H1 (cell line): ENCODE data around the gene SRM. TPM values are rescaled to one million over a fixed set of nuclear protein-coding genes. Genes with fewer than 3 reads are reported as not detected.
A peak's percentile ranks its signal among the peaks of the same experiment; 100 is the strongest.

ENCODE experiments used
- CTCF ChIA-PET: fragments of 300-600 bp; sonication (Branson Sonifier 250); formaldehyde crosslinking; loops from one replicate; lab custom pipeline; 2021; ENCODE audit not compliant: partially characterized antibody; lab: Charles Lee
- POLR2A ChIA-PET: fragments of 300-600 bp; sonication (Branson Sonifier 250); formaldehyde crosslinking; loops from one replicate; lab custom pipeline; 2021; ENCODE audit warnings: inconsistent platforms; ENCODE audit not compliant: partially characterized antibody; lab: Charles Lee
- DNase-seq, 2 experiments: peaks; one replicate each; pipeline versions ENCODE4 v3.0.0 to v3.0.0-alpha.2; 2010 to 2022; ENCODE audit warnings: low spot score in 2 of 2, low read depth in 1 of 2, mixed read lengths in 1 of 2
- FAIRE-seq: peaks from 2 replicates; lab custom pipeline; 2011; peaks lifted over from hg19 to GRCh38; lab: Jason Lieb, UNC
- H2AFZ ChIP-seq: 2 replicates; pipeline ENCODE4 v1.8.1; 2012; ENCODE audit warnings: low read length, inconsistent platforms
- H2AK5ac ChIP-seq: 2 replicates; pipeline ENCODE4 v1.6.1; 2013; ENCODE audit warnings: low read depth, low read length
- H2BK120ac ChIP-seq: replicated peaks from 2 replicates; pipeline ENCODE3; 2013; ENCODE audit warnings: low read depth, low read length, inconsistent platforms
- H2BK12ac ChIP-seq: 2 replicates; pipeline ENCODE4 v1.6.1; 2013; ENCODE audit warnings: low read depth, low read length
- H2BK15ac ChIP-seq: 2 replicates; pipeline ENCODE4 v1.6.1; 2013; ENCODE audit warnings: low read length
- H2BK20ac ChIP-seq: 2 replicates; pipeline ENCODE4 v1.6.1; 2013; ENCODE audit warnings: low read length
- H2BK5ac ChIP-seq: 2 replicates; pipeline ENCODE4 v1.6.1; 2013; ENCODE audit warnings: low read depth, low read length
- H3K14ac ChIP-seq: 2 replicates; pipeline ENCODE4 v1.6.1; 2013; ENCODE audit warnings: inconsistent platforms; ENCODE audit not compliant: insufficient read length
- H3K18ac ChIP-seq: 2 replicates; pipeline ENCODE4 v1.6.1; 2013; ENCODE audit warnings: low read length; ENCODE audit errors: extremely low read depth
- H3K23ac ChIP-seq: 2 replicates; pipeline ENCODE4 v1.6.1; 2013; ENCODE audit warnings: inconsistent platforms; ENCODE audit not compliant: insufficient read length
- H3K23me2 ChIP-seq: 2 replicates; pipeline ENCODE4 v1.6.1; 2013; ENCODE audit warnings: low read depth, low read length
- H3K27ac ChIP-seq: 2 replicates; pipeline ENCODE4 v1.6.1; 2011; ENCODE audit warnings: low read depth, low read length, inconsistent platforms
- H3K27me3 ChIP-seq, 4 experiments: replicated peaks in 1 of 4; 1 replicate in 1 of 4; 2 replicates in 3 of 4; pipeline versions ENCODE4 v1.6.1 to v1.8.1; 2011 to 2013; ENCODE audit warnings: low read length in 3 of 4, mild to moderate bottlenecking in 3 of 4, inconsistent platforms in 2 of 4, mixed read lengths in 2 of 4, moderate library complexity in 1 of 4; ENCODE audit not compliant: control insufficient read depth in 3 of 4, insufficient read depth in 3 of 4; ENCODE audit errors: extremely low read depth in 1 of 4
- H3K36me3 ChIP-seq, 4 experiments: 2 replicates each; pipeline versions ENCODE4 v1.6.1 to v1.8.1; 2011 to 2013; ENCODE audit warnings: mild to moderate bottlenecking in 4 of 4, low read length in 3 of 4, moderate library complexity in 2 of 4, control low read depth in 1 of 4, inconsistent platforms in 1 of 4; ENCODE audit not compliant: insufficient read depth in 4 of 4, control insufficient read depth in 2 of 4
- H3K4ac ChIP-seq: replicated peaks from 2 replicates; pipeline ENCODE3; 2013; ENCODE audit warnings: low read length, low read depth, mixed read lengths, inconsistent platforms; ENCODE audit not compliant: insufficient read length
- H3K4me1 ChIP-seq, 4 experiments: replicated peaks in 1 of 4; 1 replicate in 1 of 4; 2 replicates in 3 of 4; pipeline versions ENCODE4 v1.6.1 to v1.8.1; 2011 to 2013; ENCODE audit warnings: low read length in 3 of 4, inconsistent platforms in 2 of 4, mixed read lengths in 1 of 4; ENCODE audit not compliant: insufficient read depth in 4 of 4, control insufficient read depth in 3 of 4
- H3K4me2 ChIP-seq, 2 experiments: 2 replicates each; pipeline versions ENCODE4 v1.6.1 to v1.8.1; 2011 to 2013; ENCODE audit warnings: low read depth in 2 of 2, low read length in 2 of 2, control low read depth in 1 of 2, inconsistent platforms in 1 of 2, mild to moderate bottlenecking in 1 of 2; ENCODE audit not compliant: insufficient read depth in 1 of 2
- H3K4me3 ChIP-seq, 4 experiments: fragments of 200-600, 300-600 bp in 1 of 4; sonication (generic), shearing (Covaris generic), sonication (Bioruptor Twin) in 1 of 4; 2 replicates each; pipeline versions ENCODE4 v1.5.1 to v1.8.1; 2011 to 2016; ENCODE audit warnings: low read length in 4 of 4, low read depth in 3 of 4, control low read depth in 2 of 4, inconsistent platforms in 2 of 4, mild to moderate bottlenecking in 2 of 4, mixed read lengths in 1 of 4, moderate library complexity in 1 of 4; ENCODE audit not compliant: insufficient read depth in 2 of 4; ENCODE audit errors: extremely low read depth in 1 of 4
- H3K56ac ChIP-seq: replicated peaks from 2 replicates; pipeline ENCODE3; 2013; ENCODE audit warnings: low read depth, mild to moderate bottlenecking, mixed read lengths, low read length, inconsistent platforms; ENCODE audit not compliant: insufficient read length
- H3K79me1 ChIP-seq: 2 replicates; pipeline ENCODE4 v1.6.1; 2013; ENCODE audit warnings: low read depth, low read length, control low read depth
- H3K79me2 ChIP-seq, 2 experiments: 2 replicates each; pipeline versions ENCODE4 v1.6.1 to v1.8.1; 2012 to 2013; ENCODE audit warnings: low read length in 2 of 2, mild to moderate bottlenecking in 2 of 2, inconsistent platforms in 1 of 2; ENCODE audit not compliant: insufficient read depth in 2 of 2, control insufficient read depth in 1 of 2
- H3K9ac ChIP-seq, 4 experiments: replicated peaks in 1 of 4; 1 replicate in 1 of 4; 2 replicates in 3 of 4; pipeline versions ENCODE4 v1.6.1 to v1.8.1; 2011 to 2013; ENCODE audit warnings: low read depth in 3 of 4, low read length in 3 of 4, control low read depth in 2 of 4, mild to moderate bottlenecking in 2 of 4, moderate library complexity in 2 of 4, inconsistent platforms in 1 of 4; ENCODE audit errors: extremely low read depth in 1 of 4
- H3K9me3 ChIP-seq, 2 experiments: 2 replicates each; pipeline versions ENCODE4 v1.6.1 to v1.8.1; 2012 to 2013; ENCODE audit warnings: mild to moderate bottlenecking in 2 of 2, moderate library complexity in 2 of 2, control low read depth in 1 of 2, inconsistent platforms in 1 of 2, low read depth in 1 of 2, low read length in 1 of 2, mixed read lengths in 1 of 2; ENCODE audit not compliant: insufficient read depth in 2 of 2
- H4K20me1 ChIP-seq, 2 experiments: replicated peaks in 1 of 2; 2 replicates each; pipeline versions ENCODE3 to v1.8.1; 2011 to 2013; ENCODE audit warnings: inconsistent platforms in 2 of 2, low read length in 2 of 2, mild to moderate bottlenecking in 1 of 2; ENCODE audit not compliant: insufficient read depth in 2 of 2, control insufficient read depth in 1 of 2
- H4K5ac ChIP-seq: 2 replicates; pipeline ENCODE4 v1.6.1; 2013; ENCODE audit warnings: low read length, low read depth, mixed read lengths, inconsistent platforms; ENCODE audit not compliant: insufficient read length
- H4K8ac ChIP-seq: 2 replicates; pipeline ENCODE4 v1.8.0; 2013; ENCODE audit warnings: mild to moderate bottlenecking, moderate library complexity, low read length, inconsistent platforms; ENCODE audit not compliant: insufficient read depth; ENCODE audit errors: extremely low read depth
- H4K91ac ChIP-seq: replicated peaks from 2 replicates; pipeline ENCODE3; 2013; ENCODE audit warnings: low read length, mixed read lengths, inconsistent platforms; ENCODE audit not compliant: insufficient read length
- POU5F1 ChIP-seq: IDR thresholded peaks from 2 replicates; pipeline ENCODE4 v1.6.1; 2011; ENCODE audit warnings: low read depth, mild to moderate bottlenecking, low read length, moderate library complexity
- WGBS, 2 experiments: shearing (Covaris generic) in 1 of 2; methylation state at CpG; one replicate each; pipeline versions ENCODE4 v1.1.6 to v1.1.7; 2013 to 2015; ENCODE audit warnings: low lambda C conversion rate in 2 of 2, mixed read lengths in 2 of 2, inconsistent platforms in 1 of 2, low coverage in 1 of 2, missing lambda C conversion rate in 1 of 2; ENCODE audit not compliant: insufficient replicate concordance in 2 of 2, insufficient coverage in 1 of 2, insufficient read length in 1 of 2; ENCODE audit errors: extremely low coverage in 1 of 2, missing lambda C conversion rate in 1 of 2; 5-methylcytosine and 5-hydroxymethylcytosine counted together
- polyA plus RNA-seq, 7 experiments: library from polyadenylated mRNA; depleted of rRNA in 3 of 7; stranded (reverse) in 5 of 7; unstranded in 2 of 7; fragments of >200 nt in 5 of 7; fragments of 200-250 nt in 2 of 7; gene quantifications; 1 replicate in 5 of 7; 2 replicates in 1 of 7; 4 replicates in 1 of 7; pipeline versions ENCODE4 v1.2.1 to v1.2.3, GENCODE V29; 2011 to 2013; ENCODE audit warnings: missing spikeins in 2 of 7, mixed read lengths in 2 of 7
- total RNA-seq: library from RNA; stranded (reverse); fragmentation: NEBNext Ultra II Directional; extraction: Animal tissue kit (Norgen Biotek cat#: 25700); gene quantifications from 2 replicates; pipeline ENCODE4 v1.2.1, GENCODE V29; 2021
- TF ChIP-seq, protein P1 (sequence below): IDR thresholded peaks from 2 replicates; pipeline ENCODE4 v1.6.1; 2011; ENCODE audit warnings: low read length, improper control_type of control experiment

Gene SRM
- total and polyA plus RNA-seq, 2 of the 8 experiments (the other 6 are each of a cell fraction or from before 2014, with no cell fraction given), result 110 to 208 TPM

GRCh38 chr1:11067716-11068599, 8.1 kb upstream of the SRM start:
- peak overlapping the region; percentile 78; the same call in 1 of the 2 replicates for H4K8ac ChIP-seq
- no peak overlapping the region for H2BK12ac ChIP-seq
- no peak overlapping the region for H3K9ac ChIP-seq
- no peaks in the 10 kb centered on the region for H3K4me1 ChIP-seq
- WGBS, 2 experiments, result 94% methylated on average over 18 of the region's 18 CpGs; no CpG with 5 or more reads in 1 of the 2 experiments
- H3K4me3 ChIP-seq, result no peak overlapping the region
- no peaks in the 10 kb centered on the region; a peak in 1 of 7 replicates for H3K27me3 ChIP-seq
- no peak overlapping the region for H2BK5ac ChIP-seq
- H4K20me1 ChIP-seq, result peaks cover 0 to 10% of the 10 kb centered on the region in 2 experiments
- no peak overlapping the region for H3K56ac ChIP-seq
- H4K5ac ChIP-seq, result no peak overlapping the region
- H3K9me3 ChIP-seq, result no peaks in the 10 kb centered on the region
- no peak for TF ChIP-seq POU5F1
- TF ChIP-seq, protein P1, sequence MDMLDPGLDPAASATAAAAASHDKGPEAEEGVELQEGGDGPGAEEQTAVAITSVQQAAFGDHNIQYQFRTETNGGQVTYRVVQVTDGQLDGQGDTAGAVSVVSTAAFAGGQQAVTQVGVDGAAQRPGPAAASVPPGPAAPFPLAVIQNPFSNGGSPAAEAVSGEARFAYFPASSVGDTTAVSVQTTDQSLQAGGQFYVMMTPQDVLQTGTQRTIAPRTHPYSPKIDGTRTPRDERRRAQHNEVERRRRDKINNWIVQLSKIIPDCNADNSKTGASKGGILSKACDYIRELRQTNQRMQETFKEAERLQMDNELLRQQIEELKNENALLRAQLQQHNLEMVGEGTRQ, result no peak
- H2BK20ac ChIP-seq, result no peak overlapping the region
- no peak overlapping the region for H2BK15ac ChIP-seq
- no peak overlapping the region for H3K23ac ChIP-seq
- H3K18ac ChIP-seq, result no peak overlapping the region
- FAIRE-seq (no peak), DNase-seq (no peak)
- H3K79me2 ChIP-seq, result no peaks in the 10 kb centered on the region
- H3K79me1 ChIP-seq, result no peaks in the 10 kb centered on the region; the same call in 1 of the 2 replicates
- H3K36me3 ChIP-seq, result peaks cover 35 to 75% (median 68%) of the 10 kb centered on the region in 4 experiments
- CTCF ChIA-PET, result interaction anchor here (1.1 to 8.6 kb wide), 3 partner anchors 10 to 34 kb away, joined by 3 to 58 read pairs (median 46); no protein-coding TSS in a partner anchor
- no peak overlapping the region for H3K14ac ChIP-seq
- no peaks in the 10 kb centered on the region for H3K23me2 ChIP-seq
- H3K27ac ChIP-seq, result no peak overlapping the region
- no peak overlapping the region for H3K4me2 ChIP-seq
- H4K91ac ChIP-seq, result no peak overlapping the region
- no peak overlapping the region for H2AK5ac ChIP-seq
- no peak overlapping the region for H2AFZ ChIP-seq
- POLR2A ChIA-PET, result interaction anchor here (1.0 to 3.8 kb wide), 5 partner anchors 9 to 26 kb away, joined by 3 to 18 read pairs (median 4); no protein-coding TSS in a partner anchor
- H2BK120ac ChIP-seq, result no peak overlapping the region
- no peak overlapping the region for H3K4ac ChIP-seq
